ENCODE measurements around the gene BACH2. TPM values are rescaled to one million over a fixed set of nuclear protein-coding genes. Genes with fewer than 3 reads are reported as not detected.

Gene BACH2
- total RNA-seq, 4 donors from 2014 or later = 3.6 to 13.4 (median 7.5) TPM

- Histone ChIP-seq H3K9me3 (no peaks in the 10 kb centered on the region), H3K36me3 (no peaks in the 10 kb centered on the region), H3K4me1 (peaks cover 34 to 42% of the 10 kb centered on the region in 2 donors), H3K4me3 (peak overlapping the region; percentile 70 to 98 (median 88)), H3K27me3 (no peaks in the 10 kb centered on the region), H3K27ac (peak overlapping the region; percentile 84 to 99 (median 94))
- in situ Hi-C loops (cut with MboI; ENCODE audit: low sequenced_read_pairs in 4 of 4) = loop anchor here in 3 of 4 donors (5.0 to 25.0 kb wide), 4 partner anchors 180 to 333 kb away; no protein-coding TSS in a partner anchor
- DNase-seq (peak; percentile 50 to 59), ATAC-seq (peak; percentile 57 to 58)
- peak in 3 of 5 experiments; percentile 21 to 51 (median 23) for TF ChIP-seq CTCF (IDR thresholded peaks at IDR 0.05 in 4 of 5, conservative IDR thresholded peaks at IDR 0.05 in 1 of 5)
- TF ChIP-seq POLR2A (IDR thresholded peaks at IDR 0.05) = no peak
- intact Hi-C loops (cut with DNase I; ENCODE audit: low total_unique reads) = loop anchor here (5.0 kb wide), 3 partner anchors 92 to 468 kb away; partner anchors contain the start of gene CASP8AP2
Observed at GRCh38 chr6:90294989-90295853, 1.4 kb downstream of the BACH2 start.

DNA sequence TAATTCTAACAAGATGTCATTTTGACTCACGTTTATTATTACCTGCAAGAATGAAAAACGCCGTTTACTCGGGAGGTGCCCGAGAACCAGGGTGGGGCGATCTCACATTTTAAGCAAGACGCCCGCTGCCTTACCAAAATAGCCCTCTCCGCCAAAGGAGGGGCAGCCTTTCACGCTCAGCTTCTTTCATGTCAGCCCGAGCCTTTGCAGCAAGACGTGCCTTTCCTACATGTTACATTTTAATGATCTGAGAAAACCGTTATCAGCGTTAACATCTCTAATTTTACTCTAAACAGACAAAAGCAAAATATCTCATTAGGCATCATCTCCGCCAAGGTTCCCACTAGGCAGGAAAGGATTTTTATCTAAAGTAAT lies 2.0 kb downstream of the BACH2 start:
- DNase-seq = peak; percentile 25 to 57
- Histone ChIP-seq H3K4me1 (peaks cover 40 to 48% of the 10 kb centered on the region in 2 donors), H3K4me3 (peak overlapping the region; percentile 70 to 98 (median 88)), H3K9me3 (no peaks in the 10 kb centered on the region), H3K36me3 (no peaks in the 10 kb centered on the region), H3K27me3 (no peaks in the 10 kb centered on the region), H3K27ac (peak overlapping the region; percentile 84 to 99 (median 94))
- ATAC-seq = peak in 1 of 2 donors; percentile 19
- intact Hi-C loops (cut with DNase I; ENCODE audit: low total_unique reads) (no loop called here), in situ Hi-C loops (cut with MboI; ENCODE audit: low sequenced_read_pairs in 4 of 4) (loop anchor here in 3 of 4 donors (5.0 to 25.0 kb wide), 4 partner anchors 180 to 332 kb away; no protein-coding TSS in a partner anchor)
- TF ChIP-seq CTCF (IDR thresholded peaks at IDR 0.05 in 4 of 5, conservative IDR thresholded peaks at IDR 0.05 in 1 of 5) = no peak
- TF ChIP-seq POLR2A (IDR thresholded peaks at IDR 0.05) = no peak

DNA sequence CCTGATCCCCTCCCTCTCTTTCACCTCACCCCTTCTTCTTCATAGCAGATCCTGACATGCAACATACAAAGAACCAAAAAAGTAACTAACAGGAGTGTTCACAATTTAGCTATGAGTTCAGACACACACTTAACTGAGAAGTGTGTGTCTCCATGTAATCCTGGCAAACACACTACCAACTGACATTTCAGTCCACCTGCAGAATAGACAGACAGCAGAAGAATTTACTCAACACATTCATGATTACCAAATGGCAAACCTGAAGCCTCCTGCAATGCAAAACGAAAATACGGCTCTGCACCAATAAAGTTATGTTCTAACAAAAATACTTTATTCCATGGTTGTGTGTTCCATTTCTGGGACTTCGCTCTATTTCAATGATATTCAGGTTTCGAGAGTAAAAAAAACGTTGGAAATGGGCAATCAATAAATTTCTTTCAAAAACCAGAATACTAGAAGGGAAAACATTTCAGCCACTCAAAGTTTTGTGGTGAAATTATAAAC lies 2.6 kb downstream of the BACH2 start:
- ATAC-seq (no peak), DNase-seq (no peak)
- intact Hi-C loops (cut with DNase I; ENCODE audit: low total_unique reads) (no loop called here), in situ Hi-C loops (cut with MboI; ENCODE audit: low sequenced_read_pairs in 4 of 4) (loop anchor here in 3 of 4 donors (5.0 to 25.0 kb wide), 4 partner anchors 181 to 332 kb away; no protein-coding TSS in a partner anchor)
- H3K27me3 ChIP-seq = no peaks in the 10 kb centered on the region
- peak overlapping the region; percentile 84 to 99 (median 94) for H3K27ac ChIP-seq
- H3K9me3 ChIP-seq = no peaks in the 10 kb centered on the region
- TF ChIP-seq CTCF (IDR thresholded peaks at IDR 0.05 in 4 of 5, conservative IDR thresholded peaks at IDR 0.05 in 1 of 5) (no peak), POLR2A (IDR thresholded peaks at IDR 0.05) (no peak)
- peaks cover 46 to 52% of the 10 kb centered on the region in 2 donors for H3K4me1 ChIP-seq
- H3K4me3 ChIP-seq = peak overlapping the region; percentile 70 to 98 (median 88)
- no peaks in the 10 kb centered on the region for H3K36me3 ChIP-seq

DNA sequence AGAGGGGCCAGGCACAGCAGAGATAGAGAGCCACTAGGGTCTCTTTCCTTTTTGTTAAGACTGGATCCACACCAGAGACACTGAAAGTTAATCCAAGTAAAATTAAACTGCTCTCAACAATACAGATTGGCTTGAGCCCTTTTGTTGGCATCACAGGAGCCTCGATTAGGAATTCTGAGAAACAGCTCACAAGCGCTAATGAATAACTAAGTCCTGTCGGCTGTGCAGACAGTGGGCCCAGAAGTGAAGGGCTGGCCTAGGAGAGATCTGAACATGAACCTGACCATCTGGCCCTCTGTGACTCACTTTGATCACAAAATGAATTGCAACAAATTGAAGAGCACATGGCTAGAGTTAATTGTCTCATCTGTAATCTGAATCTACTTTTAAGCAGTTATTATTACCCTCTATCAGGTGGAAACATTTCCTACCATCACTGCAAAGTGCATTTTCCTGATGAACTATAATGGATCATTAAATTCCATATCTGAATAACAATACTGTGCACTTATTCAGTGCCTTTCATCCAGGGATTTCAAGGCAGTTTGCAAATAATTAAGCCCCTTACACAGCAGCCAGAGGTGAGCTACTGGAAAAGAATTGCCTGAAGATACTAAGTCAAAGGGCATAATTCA lies 3.2 kb downstream of the BACH2 start:
- no peak overlapping the region for H3K4me3 ChIP-seq
- TF ChIP-seq CTCF (IDR thresholded peaks at IDR 0.05 in 4 of 5, conservative IDR thresholded peaks at IDR 0.05 in 1 of 5) (no peak), POLR2A (IDR thresholded peaks at IDR 0.05) (no peak)
- H3K4me1 ChIP-seq = peaks cover 51 to 58% of the 10 kb centered on the region in 2 donors
- H3K27me3 ChIP-seq = no peaks in the 10 kb centered on the region
- H3K9me3 ChIP-seq = no peaks in the 10 kb centered on the region
- peak overlapping the region; percentile 84 to 99 (median 94) for H3K27ac ChIP-seq
- intact Hi-C loops (cut with DNase I; ENCODE audit: low total_unique reads) = no loop called here
- no peaks in the 10 kb centered on the region for H3K36me3 ChIP-seq
- no peak for ATAC-seq
- DNase-seq = no peak
- in situ Hi-C loops (cut with MboI; ENCODE audit: low sequenced_read_pairs in 4 of 4) = loop anchor here in 3 of 4 donors (5.0 to 25.0 kb wide), 4 partner anchors 181 to 331 kb away; no protein-coding TSS in a partner anchor
